ENCODE results near the gene SNX18. TPM values are rescaled to one million over a fixed set of nuclear protein-coding genes. Genes with fewer than 3 reads are reported as not detected.

SNX18 gene
- total RNA-seq, 2 experiments from 2014 or later = 6.3 to 14.6 TPM

GRCh38 chr5:54537725-54538124 lies 20.2 kb downstream of the SNX18 start:
- no peaks in the 10 kb centered on the region for H3K79me2 ChIP-seq (ENCODE audit: insufficient read depth, low read depth, low read length)
- POLR2A ChIA-PET = interaction anchor here (0.6 to 2.4 kb wide), 6 partner anchors 9 to 153 kb away, joined by 3 to 15 read pairs (median 4); no protein-coding TSS in a partner anchor

GRCh38 chr5:54538156-54538555 lies 20.6 kb downstream of the SNX18 start:
- no TSS peak for BruUV-seq (replicated peaks)
- no peaks in the 10 kb centered on the region for H3K79me2 ChIP-seq (ENCODE audit: insufficient read depth, low read depth, low read length)
- no peak for DNase-seq (ENCODE audit: low spot score)
- H4K20me1 ChIP-seq (ENCODE audit: insufficient read depth, low read length) = no peaks in the 10 kb centered on the region
- H3K27ac ChIP-seq (ENCODE audit: low read depth, low read length, poor library complexity, severe bottlenecking) = no peak overlapping the region
- TF ChIP-seq CTCF (conservative IDR thresholded peaks at IDR 0.05; ENCODE audit: low read length) = no peak
- no peak for TF ChIP-seq EZH2phosphoT487 (IDR thresholded peaks at IDR 0.05; ENCODE audit: borderline replicate concordance, low read depth, low read length)
- H3K4me2 ChIP-seq (ENCODE audit: low read length) = peak overlapping the region; percentile 51; the same call in 1 of the 2 replicates
- peak overlapping the region; percentile 45 for H3K4me3 ChIP-seq (ENCODE audit: low read depth, low read length, poor library complexity, severe bottlenecking)
- H2AFZ ChIP-seq (ENCODE audit: low read length) = peak overlapping the region; percentile 15; the same call in 1 of the 2 replicates
- CTCF ChIA-PET (ENCODE audit: unreplicated experiment) = no interaction called here
- no peaks in the 10 kb centered on the region for H3K9me2 ChIP-seq (ENCODE audit: insufficient read depth, low read length)
- H3K4me1 ChIP-seq (ENCODE audit: insufficient read depth, low read length, poor library complexity, severe bottlenecking) = peaks cover 5% of the 10 kb centered on the region
- POLR2A ChIA-PET = interaction anchor here (0.6 to 2.4 kb wide), 7 partner anchors 9 to 153 kb away, joined by 3 to 15 read pairs (median 3); no protein-coding TSS in a partner anchor
- no peaks in the 10 kb centered on the region for H3K9me3 ChIP-seq (ENCODE audit: low read length)
- intact Hi-C loops (cut with micrococcal nuclease; ENCODE audit: unreplicated experiment) = no loop called here
- no peaks in the 10 kb centered on the region for H3K36me3 ChIP-seq (ENCODE audit: insufficient read depth, low read length)

More at GRCh38 chr5:54537725-54538124, 20.2 kb downstream of the SNX18 start:
- intact Hi-C loops (cut with micrococcal nuclease; ENCODE audit: unreplicated experiment) = no loop called here
- no peak for TF ChIP-seq EZH2phosphoT487 (IDR thresholded peaks at IDR 0.05; ENCODE audit: borderline replicate concordance, low read depth, low read length)
- no peak for TF ChIP-seq CTCF (conservative IDR thresholded peaks at IDR 0.05; ENCODE audit: low read length)
- H3K9me3 ChIP-seq (ENCODE audit: low read length) = no peaks in the 10 kb centered on the region
- BruUV-seq (replicated peaks) = no TSS peak
- DNase-seq (ENCODE audit: low spot score) = no peak
- H3K4me2 ChIP-seq (ENCODE audit: low read length) = peak overlapping the region; percentile 51
- H3K27ac ChIP-seq (ENCODE audit: low read depth, low read length, poor library complexity, severe bottlenecking) = no peak overlapping the region
- peak overlapping the region; percentile 15; the same call in 1 of the 2 replicates for H2AFZ ChIP-seq (ENCODE audit: low read length)
- peaks cover 5% of the 10 kb centered on the region for H3K4me1 ChIP-seq (ENCODE audit: insufficient read depth, low read length, poor library complexity, severe bottlenecking)
- no peaks in the 10 kb centered on the region for H3K36me3 ChIP-seq (ENCODE audit: insufficient read depth, low read length)
- H3K9me2 ChIP-seq (ENCODE audit: insufficient read depth, low read length) = no peaks in the 10 kb centered on the region
- CTCF ChIA-PET (ENCODE audit: unreplicated experiment) = no interaction called here
- no peaks in the 10 kb centered on the region for H4K20me1 ChIP-seq (ENCODE audit: insufficient read depth, low read length)
- H3K4me3 ChIP-seq (ENCODE audit: low read depth, low read length, poor library complexity, severe bottlenecking) = peak overlapping the region; percentile 45

GRCh38 chr5:54539001-54539400 lies 21.4 kb downstream of the SNX18 start:
- ChIA-PET POLR2A (interaction anchor here (1.0 to 1.2 kb wide), 2 partner anchors 15 to 22 kb away, joined by 3 read pairs; no protein-coding TSS in a partner anchor), CTCF (ENCODE audit: unreplicated experiment) (no interaction called here)
- Histone ChIP-seq H3K4me1 (ENCODE audit: insufficient read depth, low read length, poor library complexity, severe bottlenecking) (peaks cover 5% of the 10 kb centered on the region), H2AFZ (ENCODE audit: low read length) (no peak overlapping the region), H4K20me1 (ENCODE audit: insufficient read depth, low read length) (no peaks in the 10 kb centered on the region), H3K4me3 (ENCODE audit: low read depth, low read length, poor library complexity, severe bottlenecking) (no peak overlapping the region), H3K9me2 (ENCODE audit: insufficient read depth, low read length) (no peaks in the 10 kb centered on the region), H3K9me3 (ENCODE audit: low read length) (no peaks in the 10 kb centered on the region), H3K79me2 (ENCODE audit: insufficient read depth, low read depth, low read length) (no peaks in the 10 kb centered on the region), H3K27ac (ENCODE audit: low read depth, low read length, poor library complexity, severe bottlenecking) (no peak overlapping the region), H3K4me2 (ENCODE audit: low read length) (no peak overlapping the region), H3K36me3 (ENCODE audit: insufficient read depth, low read length) (no peaks in the 10 kb centered on the region)
- intact Hi-C loops (cut with micrococcal nuclease; ENCODE audit: unreplicated experiment) = no loop called here
- no peak for DNase-seq (ENCODE audit: low spot score)
- TF ChIP-seq EZH2phosphoT487 (IDR thresholded peaks at IDR 0.05; ENCODE audit: borderline replicate concordance, low read depth, low read length) = no peak
- TF ChIP-seq CTCF (conservative IDR thresholded peaks at IDR 0.05; ENCODE audit: low read length) = no peak
- no TSS peak for BruUV-seq (replicated peaks)
